NCI-H2196 (cell line): ENCODE measurements around the gene AHSP.
"Not testable (repeated sequence)": the region's sequence is repeated elsewhere in the genome, so short reads cannot be mapped to it uniquely, and the experiment has no call there.

Experiments
- DNase-seq: peaks from one replicate; lab custom pipeline; 2025; ENCODE audit not compliant: unreplicated experiment; lab: John Stamatoyannopoulos, UW

Gene AHSP

DNA sequence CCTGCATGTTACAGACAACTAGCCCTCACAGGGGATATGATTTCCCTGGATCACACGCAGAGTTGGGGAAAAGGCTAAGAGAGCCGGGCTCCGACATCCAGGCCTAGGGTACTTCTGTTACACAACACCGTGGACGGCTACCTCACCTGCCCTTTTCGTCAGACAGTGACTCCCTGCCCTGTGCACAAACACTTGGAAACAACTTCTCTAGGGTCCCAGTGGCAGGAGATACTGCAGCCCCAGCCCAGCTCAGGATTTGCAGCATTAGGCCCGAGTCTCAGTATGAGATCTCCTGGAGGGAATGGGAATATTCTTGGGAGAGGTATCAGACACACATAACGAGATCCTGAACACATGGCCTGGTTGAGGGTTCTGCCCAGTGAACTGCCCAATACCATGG is 27.8 kb upstream of the AHSP start:
- no peak for DNase-seq

DNA sequence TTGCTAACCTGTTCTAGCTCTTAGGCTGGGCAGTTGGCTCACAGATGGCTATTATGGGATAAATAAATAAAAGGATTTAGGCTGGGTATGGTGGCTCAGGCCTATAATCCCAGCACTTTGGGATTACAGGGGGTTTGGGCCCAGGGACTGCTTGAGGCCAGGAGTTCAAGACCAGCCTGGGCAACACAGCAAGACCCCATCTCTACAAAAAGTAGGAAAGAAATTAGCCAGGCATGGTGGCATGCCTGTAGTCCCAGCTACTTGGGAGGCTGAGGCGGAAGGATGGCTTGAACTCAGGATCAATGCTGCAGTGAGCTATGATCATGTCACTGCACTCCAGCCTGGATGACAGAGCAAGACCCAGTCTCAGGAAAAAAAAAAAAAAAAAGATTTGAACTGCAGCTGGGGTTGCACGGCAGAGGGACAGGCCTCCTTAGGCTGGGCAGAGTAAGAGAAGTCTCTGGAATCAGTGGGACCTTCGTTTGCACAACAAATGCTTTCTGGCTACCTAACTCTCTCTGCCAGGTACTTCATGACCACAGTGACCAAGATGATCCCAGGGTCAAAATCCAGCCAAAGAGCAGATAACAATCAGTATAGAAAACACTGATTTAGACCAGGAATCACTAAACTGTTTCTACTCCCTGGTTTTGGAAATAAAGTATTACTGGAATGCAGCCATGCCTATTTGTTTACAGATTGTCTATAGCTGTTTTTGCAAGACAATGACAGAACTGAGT is 26.3 kb upstream of the AHSP start:
- DNase-seq, result no peak

DNA sequence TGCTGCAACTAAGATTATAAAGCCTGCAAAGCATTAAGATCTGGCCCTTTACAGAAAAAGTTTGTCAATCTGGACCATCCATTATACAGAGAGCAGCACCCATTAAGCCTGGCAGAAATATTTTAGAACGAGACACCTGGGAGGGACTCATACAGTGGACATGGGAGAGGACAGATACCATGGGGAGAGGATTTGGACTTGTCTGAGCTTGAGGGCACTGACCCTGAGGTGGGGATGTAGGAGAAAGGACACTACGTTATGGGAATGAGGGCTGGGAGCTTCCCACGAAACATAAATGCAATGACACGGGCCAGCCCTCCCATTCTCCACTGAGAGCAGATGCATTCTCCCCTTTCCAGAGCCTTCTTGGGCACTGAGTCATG is 25.7 kb upstream of the AHSP start:
- no peak for DNase-seq

DNA sequence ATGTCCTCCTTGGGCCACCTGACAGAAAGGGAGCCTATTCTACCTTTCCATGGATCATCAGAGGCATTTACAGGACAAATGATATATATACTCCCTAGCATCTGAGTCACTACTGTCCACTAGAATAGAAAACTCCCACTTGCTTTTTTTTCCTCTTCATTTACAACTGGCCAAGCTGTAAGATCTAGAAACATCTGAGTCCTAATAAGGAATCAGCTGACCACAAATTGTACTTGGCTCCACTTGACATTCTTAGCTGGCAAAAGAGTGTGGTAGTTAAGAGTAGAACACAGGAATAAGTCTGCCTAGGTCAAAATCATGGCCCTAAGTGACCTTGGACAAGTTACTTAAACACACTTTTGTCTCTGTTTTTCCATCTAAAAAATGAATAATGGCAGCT is 24.7 kb upstream of the AHSP start:
- no peak for DNase-seq

DNA sequence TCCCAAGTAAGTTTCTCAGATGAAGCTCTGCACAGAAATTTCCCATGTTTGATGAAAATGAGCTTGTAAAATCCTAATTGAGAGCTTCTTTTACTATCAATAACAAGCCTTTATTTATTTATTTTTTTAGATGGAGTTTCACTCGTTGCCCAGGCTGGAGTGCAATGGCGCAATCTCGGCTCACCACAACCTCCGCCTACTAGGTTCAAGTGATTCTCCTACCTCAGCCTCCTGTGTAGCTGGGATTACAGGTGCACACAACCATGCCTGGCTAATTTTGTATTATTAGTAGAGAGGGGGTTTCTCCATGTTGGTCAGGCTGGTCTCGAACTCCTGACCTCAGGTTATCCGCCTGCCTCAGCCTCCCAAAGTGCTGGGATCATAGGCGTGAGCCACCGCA is 24.1 kb upstream of the AHSP start:
- DNase-seq, result not testable (repeated sequence)

DNA sequence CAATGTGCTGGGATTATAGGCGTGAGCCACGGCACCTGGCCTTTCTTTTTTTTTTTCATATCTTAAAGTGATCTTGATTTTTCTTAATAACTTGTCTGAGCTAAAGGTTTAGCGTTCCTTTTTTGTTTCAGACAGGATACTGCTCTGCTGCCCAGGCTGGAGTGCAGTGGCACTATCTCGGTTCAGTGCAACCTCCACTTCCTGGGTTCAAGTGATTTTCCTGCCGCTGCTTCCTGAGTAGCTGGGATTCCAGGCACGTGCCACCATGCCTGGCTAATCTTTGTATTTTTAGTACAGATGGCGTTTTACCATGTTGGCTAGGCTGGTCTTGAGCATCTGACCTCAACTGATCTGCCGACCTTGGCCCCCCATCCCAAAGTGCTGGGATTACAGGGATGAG is 23.5 kb upstream of the AHSP start:
- DNase-seq, result no peak

DNA sequence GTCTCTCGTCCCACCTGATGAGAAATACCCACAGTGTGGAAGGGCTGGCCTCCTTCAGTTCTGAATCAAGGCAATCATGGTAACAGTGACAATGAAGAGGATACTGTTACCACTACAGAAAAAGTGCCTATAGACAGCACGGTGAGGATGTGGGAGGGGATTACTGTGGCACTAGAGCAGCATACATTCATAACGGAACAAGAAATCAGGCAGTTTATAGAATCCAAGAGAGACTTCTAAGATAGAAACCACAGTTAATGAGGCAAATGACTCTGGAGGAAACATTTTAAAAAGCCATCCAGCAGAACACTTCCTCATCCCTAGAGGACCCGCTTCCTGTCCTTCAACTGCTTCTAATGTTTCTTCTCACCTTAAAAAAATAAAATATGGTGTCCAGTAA is 22.2 kb upstream of the AHSP start:
- DNase-seq, result no peak

DNA sequence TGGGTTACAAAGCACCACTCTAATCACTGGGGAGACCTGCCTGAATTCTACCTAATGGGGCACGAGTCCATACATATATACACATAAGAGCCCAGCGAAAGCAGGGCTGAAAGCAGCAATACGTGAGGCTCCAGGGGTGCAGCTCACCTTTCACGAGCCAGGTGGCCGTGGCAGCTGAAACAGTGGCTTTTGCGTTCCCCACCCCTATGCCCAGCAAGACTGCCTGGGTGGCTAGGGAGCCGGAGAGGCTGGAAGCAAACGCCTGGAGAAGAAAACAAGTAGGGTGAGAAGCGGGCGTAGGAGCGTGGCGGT is 20.1 kb upstream of the AHSP start:
- no peak for DNase-seq

DNA sequence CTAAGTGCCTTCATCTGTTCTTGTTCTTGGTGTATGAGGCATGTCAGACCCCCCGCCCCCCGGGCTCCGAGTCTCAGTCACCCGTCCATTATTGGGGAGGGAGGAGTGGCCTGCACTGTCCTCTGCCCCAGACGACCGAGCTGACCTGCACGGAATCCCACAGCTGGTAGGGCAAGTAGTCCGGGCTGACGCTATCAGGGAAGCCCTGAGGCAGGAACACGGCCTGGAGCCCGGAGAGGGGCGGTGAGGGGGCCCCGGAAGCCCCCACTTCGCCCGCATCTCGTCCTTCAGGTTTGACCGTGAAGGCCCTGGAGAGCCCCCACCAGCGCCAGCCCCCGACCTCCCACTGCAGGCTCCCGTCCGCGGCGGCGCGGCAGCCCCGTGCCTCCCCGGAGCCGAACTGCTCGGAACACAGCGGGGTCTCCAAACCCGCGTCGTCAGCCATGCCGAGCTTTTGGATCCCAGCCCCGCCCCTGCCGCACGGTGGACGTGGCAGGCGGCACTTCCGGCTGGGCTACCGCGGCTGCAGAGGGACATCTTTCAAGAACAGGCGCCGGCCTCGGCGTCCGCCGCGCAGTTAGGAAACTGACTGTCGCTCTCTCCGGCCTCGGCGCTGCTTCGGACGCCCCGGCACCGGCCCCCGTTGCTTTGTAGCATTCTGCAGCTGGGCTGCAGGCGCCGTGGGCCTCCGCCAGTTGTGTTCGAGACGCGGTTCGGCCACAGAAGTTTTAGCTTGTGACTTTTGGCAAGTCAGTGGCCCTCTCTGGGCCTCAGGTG is 19.6 kb upstream of the AHSP start, which contains the start of gene RUSF1:
Gene RUSF1 (minus strand): TSS at position 463 of the 777 bp plus-strand sequence. CDS start 18 bp downstream, at position 445.
- DNase-seq, result peak; percentile 88

DNA sequence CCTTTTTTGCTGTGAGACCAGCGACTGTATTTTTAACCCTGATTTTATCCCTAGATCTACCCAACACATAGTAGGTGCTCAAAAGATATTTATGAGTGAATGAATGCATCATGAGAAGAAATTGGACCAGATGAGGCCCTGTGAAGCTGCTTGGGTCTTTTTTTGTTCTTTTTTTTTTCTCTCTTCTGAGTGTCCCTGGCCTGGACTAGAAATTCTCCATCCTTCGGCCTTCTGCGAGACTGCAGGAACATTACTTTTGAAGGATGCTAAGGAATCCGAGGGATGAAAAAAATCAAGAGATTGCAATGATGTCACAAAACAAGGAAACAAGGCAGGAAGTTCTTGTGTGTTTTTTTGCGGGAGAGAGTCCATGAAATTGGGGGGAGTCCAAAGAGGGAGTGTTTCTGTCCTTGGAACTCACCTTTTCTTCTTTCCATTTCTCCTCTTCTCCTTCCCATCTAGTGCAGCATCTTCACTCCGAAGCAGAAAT is 18.9 kb upstream of the AHSP start:
- no peak for DNase-seq

DNA sequence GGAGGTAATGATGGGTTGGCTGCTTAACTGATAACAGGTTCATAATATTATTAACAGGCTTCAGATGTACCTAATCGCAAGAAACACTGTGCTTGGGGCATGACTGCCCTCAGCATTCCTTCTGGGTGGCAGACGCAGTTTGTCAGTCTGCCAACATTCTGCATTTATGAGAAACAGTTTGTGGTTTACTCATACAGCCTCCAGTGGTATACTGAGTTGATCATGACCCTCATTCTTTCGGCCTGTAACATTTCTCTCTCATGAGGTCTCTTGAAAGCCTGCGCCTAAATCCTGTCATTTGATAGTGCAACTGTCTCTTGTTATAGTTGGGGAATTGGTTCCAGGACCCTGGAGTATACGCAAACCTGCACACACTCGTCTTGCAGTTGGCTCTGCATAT is 14.6 kb upstream of the AHSP start:
- no peak for DNase-seq

DNA sequence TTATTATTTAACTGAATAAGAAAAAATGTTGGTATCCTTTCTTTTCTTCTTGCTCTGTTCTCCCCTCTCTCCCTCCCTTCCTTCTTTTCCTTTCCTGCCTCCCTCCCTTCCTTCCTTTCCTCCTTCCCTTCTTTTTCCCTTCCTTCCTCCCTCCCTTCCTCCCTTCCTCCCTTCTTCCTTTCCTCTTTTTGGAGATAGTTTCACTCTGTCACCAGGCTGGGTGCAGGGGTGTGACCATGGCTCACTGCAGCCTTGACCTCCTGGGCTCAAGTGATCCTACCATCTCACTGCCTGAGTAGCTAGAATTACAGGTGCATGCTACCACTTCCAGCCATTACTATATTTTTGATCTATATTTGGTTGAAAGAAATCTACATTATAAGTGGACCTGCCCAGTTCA is 13.8 kb upstream of the AHSP start:
- DNase-seq, result no peak

DNA sequence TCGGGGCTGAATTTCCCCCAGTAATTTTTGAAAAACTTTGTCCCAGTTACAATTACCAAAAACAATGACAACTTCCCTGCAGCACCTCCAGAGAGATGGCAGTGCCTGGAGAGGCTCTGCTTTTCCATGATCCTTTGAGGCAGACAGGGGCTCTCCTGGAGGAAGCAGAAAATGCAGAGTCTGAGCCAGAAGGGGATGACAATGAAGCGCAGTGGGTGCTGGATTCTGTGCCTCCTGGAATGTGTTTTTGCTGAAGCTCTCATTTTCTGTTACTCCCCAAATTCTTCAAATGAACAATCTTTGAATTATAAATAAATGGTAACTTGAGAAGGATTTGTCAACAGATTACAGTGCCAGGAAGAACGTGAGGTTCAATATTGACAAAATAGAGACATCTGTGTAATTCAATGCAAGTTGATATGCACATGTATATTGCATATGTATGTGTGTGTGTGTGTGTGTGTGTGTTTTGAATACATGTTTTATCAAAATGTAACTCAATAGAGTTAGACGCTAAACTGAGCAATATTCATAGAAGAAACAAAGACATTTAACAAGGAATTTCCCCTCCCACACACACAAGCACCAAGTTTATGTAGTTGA is 9.8 kb upstream of the AHSP start:
- DNase-seq, result no peak

DNA sequence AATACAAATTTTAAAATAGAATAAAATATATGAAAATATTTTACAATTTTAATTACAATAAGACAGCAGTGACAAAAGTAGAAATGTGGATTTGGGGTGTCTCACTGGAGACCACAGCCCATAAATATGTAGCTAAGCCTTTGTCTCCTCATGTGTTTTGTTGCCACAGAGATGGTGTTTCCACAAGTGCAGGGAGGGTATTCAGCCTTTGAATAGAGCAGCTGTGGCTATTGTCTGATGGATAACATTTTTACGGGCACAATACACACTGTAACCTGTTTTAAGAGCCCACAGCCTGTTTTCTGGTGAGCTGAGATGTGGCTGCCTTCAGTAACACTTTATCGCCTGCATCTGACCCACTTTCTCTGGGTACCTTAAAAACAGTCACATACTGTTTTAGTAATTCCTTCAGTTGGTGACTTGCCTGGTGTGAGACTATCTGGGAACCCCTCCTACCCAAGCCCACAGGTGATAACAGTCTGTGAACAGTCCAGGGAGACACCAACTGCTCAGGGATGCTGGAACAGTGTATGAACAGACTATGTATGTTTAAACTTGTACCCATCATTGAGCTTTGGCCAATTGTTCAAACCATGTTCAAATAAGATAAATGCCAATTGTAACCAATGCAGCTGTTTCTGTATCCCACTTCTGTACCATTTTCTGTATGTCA is 7.8 kb upstream of the AHSP start:
- DNase-seq, result no peak

DNA sequence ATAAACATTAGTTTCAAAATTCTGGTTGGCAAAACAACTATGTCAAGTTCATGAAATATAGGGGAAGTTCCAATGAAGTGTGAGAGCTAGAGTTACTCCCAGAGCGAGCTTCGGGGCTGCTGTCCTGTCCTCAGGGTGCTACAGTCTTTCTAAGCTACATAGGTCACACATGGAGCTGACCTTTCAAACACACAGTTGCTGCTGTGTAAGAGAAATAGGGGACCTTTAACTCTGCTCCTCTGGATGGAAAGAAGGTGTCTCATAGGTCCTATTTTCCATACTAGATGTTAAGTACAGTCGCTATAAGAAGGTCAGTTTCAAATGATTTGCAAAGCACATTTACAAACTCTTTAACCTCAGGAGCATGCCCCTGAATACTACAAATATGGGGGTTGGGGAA is 6.3 kb upstream of the AHSP start:
- no peak for DNase-seq

DNA sequence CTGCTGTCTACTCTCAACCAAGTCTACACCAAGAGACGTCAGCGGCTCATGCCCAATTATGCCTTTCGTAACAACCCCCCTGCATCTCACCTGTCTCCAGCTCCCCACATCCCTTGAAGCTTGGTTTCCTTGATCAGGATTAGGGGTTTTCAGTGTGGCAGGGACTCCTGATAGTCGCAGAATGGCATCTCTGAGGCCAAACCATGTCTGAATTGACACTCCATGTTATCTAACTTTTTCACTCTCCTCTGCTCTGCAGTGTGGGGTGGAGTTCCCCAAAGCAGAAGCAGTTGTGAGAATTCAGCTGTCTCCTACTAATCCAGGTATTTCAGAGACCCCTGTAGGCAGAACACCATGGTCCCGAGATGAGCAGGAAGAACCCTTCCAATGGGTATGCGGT is 5.6 kb upstream of the AHSP start:
- no peak for DNase-seq

DNA sequence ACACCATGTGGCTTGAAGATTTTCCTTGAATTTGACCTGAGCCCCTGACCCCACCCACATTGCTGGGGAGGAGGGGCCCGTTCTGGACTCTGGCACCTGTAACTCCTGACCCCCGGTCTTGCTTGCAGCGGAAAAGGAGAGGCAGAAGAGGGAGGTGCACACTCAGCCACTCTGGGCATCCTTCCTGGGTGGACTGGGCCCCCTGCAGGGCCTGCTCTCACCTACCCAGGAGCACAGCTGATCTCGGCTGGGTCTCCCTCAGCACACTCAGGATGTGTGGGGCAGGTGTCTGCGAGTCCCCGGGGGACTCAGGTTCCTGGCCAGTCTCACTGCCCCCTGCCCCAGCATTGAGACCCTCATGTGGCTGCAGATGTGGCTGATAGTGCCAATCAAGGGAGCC is 3.9 kb upstream of the AHSP start:
- DNase-seq, result not testable (repeated sequence)

DNA sequence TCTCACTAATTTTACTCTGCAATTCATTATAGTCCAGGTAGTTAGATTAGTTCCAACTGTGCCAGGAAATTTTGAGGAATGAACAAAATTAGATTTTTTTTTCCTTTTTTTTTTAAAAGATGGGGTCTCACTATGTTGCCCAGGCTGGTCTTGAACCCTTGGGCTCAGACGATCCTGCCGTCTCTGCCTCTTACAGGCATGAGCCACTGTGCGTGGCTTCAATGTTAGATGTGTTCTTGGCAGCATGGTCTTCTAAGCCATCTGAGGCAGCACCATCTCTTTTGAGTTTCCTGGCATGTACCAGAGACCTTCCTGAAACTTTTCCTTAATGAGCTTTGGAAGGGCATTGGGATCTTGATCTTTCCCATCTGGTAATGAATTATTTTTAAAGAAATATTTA is 2.6 kb upstream of the AHSP start:
- no peak for DNase-seq

DNA sequence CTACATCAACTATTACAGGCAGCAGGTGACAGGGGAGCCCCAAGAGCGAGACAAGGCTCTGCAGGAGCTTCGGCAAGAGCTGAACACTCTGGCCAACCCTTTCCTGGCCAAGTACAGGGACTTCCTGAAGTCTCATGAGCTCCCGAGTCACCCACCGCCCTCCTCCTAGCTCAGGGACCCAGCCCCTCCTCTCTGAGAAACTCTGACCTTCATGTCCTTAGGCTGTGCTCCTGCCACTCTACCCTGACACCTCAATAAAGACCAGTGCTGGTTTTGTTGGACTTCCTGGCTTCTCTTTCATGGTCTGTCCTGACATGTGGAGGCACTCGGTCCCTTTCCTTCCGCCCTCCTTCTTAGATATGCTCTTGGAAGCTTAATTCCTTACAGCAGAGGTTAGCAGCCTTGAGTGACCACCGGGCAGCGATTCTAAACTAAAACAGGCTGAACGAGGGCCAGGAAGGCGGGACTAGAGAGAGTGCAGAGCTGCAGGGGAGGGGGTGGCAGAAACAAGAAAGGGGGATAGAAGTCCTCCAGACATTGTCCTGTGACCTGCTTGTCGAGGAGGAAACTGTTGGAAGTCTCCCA is 915 bp downstream of the AHSP start:
- no peak for DNase-seq

DNA sequence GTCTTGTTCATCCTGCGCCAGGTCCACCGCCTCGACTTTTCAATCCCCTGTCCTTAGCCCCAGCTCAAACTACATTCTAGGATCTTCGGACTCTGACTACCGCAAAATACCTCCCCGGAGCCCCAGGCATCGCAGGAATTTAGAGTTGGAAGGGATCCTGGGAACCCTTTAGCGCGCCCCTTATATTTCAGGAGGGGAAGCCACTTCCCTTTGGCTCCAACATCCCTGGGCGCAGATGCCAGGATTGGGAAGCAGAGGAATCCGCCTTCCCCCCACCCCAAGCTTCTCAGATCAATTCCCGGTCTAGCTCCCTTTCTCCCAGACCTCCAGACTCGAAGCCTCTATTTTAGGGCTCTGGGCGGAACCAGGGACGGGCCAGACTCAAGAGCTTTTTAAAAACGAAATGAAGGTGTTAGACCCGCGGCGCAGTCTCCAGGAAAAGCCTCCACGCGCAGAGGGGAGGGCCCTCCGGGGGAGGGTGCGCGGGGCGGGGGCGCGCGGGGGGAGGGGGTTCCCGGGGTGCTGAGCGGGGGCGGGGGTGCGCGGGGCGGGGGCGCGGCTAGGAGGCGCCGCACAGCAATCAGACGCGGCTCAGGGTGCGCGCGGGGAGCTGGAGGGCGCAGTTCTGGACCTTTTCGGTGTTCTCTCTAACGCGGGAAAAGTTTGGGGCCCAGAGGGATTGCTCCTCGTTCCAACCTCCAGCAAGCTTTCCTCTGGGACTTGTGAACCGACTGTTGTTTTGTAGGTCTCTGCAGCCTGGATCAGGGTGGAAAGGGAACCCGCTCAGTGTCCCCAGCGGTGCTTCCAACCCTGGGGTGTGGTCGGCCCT is 1.6 kb downstream of the AHSP start:
- DNase-seq, result no peak

DNA sequence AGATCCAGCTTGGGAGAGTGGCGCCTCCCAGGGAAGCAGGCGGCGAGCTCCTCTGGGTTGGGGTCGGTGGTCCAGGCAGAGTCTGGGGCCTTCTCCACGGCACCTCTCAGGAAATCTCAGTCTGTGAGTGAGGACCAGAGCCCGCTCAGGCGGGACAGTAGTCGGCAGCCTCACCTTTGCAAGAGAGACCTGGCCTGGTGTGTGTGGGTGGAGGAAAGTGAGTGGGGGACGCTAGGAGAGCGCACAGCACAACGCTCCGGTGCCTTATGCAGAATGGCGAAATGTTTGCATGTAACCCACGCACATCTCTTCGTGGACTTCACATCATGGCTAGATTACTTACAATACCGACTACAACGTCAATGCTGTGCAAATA is 2.2 kb downstream of the AHSP start:
- DNase-seq, result no peak
